Measurements from ENCODE around the gene TNFSF12.

Gene TNFSF12

GRCh38 chr17:7544911-7545310, 3.9 kb upstream of the TNFSF12 start:
- DNase-seq, result no peak

DNA sequence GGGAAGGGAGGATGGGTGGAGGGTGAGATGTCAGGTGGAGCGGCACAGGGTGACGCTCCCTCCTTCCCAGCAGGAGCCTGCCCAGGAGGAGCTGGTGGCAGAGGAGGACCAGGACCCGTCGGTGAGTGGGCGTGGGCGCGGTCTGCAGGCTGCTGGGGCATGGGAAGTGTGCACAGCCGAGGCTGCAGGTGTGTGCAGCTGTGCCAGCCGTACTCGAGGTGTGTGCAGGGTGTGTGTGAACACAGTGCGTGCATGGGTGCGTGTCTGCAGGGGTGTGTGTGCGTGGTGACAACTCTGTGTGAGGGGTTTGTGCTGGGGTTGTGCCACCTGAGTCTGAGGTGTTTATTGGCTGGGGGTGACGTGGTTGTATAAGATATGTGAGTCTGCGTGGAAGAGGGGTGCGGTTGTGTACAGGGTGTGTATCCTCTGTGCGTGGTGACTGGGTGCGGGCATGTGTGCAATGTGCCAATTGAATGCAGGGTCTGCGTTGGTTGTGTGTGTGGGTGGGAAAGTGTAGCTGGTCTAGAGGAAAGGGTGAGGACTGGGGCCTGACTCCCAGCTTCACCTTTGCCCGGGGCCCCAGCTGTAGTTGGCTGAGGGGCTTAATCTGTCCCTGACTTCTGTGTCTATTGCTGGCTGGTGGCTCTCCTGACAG, 670 bp downstream of the TNFSF12 start:
- DNase-seq, result peak in 2 of 4 experiments; percentile 21 to 37

DNA sequence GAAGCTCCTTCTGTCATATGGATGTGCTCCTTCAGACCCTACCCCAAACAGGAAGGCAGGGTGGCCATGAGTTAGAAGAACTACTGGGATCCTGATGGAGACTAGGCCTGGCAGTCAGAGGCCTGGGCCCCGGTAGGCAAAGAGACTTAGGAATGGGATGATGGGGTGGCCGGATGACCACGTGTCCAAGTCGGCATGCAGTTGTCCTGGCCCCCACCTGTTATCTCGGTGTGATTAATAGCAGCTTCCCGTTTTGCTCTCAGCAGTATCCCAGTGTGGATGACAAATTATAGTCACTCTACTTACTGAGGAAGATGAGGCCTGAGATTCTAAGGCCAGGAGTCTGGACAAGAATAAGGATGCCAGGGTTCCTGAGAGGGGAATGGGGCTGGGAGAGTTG, 1.5 kb downstream of the TNFSF12 start:
- DNase-seq, result no peak

GRCh38 chr17:7551396-7551795, 2.5 kb downstream of the TNFSF12 start:
- DNase-seq, result no peak

- no peak for DNase-seq
Measured at GRCh38 chr17:7552621-7553051, 3.8 kb downstream of the TNFSF12 start.

DNA sequence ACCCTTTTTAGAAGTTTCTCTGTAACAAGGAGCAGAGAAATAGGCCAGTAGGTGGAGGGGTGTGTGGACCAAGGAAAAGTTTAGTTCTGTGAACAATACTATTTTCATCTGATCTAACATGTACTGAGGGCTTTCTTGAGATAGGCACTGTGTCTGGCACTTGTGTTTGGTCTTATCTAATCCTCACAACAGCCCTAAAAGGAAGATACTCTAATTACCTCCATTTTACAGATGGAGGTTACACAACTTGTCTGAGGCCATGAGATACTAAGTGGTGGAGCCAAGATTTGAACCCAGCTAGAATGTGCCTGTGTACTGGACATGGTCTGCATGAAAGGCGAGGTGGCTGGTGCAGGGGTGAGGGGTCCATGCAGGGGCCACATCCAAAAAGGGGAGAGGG, 4.5 kb downstream of the TNFSF12 start:
- DNase-seq, result no peak

DNA sequence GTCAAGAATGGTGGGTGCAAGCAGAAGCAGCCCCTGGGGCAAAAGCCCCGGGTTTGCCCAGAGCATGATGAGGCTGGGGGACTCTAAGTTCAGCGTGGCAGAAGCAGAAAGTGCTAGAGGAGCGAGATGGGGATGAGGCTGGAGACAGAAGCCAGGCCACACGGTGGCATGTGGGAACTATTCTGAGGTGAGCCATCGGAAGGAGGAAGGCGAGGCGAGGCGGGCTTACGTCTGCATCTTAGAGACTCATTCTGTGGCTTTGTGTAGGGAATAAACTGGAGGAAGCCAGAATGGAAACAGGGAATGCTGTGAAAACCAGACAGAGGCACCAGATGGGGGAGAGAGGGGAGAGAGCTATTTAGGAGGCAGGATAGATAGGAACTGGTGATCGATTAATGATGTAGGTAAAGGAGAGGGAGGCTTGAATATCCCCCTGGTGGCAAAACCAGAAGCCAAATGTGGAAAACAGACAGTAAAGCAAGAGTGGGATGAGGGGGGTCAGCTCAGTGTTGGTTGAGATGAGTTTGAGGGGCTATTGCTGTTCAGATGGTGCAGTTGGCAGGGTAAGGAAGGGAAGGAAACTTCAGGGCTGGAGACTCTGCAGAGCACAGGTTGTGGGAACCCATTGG, 6.6 kb downstream of the TNFSF12 start:
- no peak for DNase-seq

- no peak for DNase-seq
Measured at GRCh38 chr17:7556627-7557026, 7.8 kb downstream of the TNFSF12 start.

DNA sequence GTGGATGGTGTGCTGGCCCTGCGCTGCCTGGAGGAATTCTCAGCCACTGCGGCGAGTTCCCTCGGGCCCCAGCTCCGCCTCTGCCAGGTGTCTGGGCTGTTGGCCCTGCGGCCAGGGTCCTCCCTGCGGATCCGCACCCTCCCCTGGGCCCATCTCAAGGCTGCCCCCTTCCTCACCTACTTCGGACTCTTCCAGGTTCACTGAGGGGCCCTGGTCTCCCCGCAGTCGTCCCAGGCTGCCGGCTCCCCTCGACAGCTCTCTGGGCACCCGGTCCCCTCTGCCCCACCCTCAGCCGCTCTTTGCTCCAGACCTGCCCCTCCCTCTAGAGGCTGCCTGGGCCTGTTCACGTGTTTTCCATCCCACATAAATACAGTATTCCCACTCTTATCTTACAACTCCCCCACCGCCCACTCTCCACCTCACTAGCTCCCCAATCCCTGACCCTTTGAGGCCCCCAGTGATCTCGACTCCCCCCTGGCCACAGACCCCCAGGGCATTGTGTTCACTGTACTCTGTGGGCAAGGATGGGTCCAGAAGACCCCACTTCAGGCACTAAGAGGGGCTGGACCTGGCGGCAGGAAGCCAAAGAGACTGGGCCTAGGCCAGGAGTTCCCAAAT, 8.4 kb downstream of the TNFSF12 start:
- DNase-seq, result no peak

- DNase-seq, result no peak
Measured at GRCh38 chr17:7557775-7558543, 9.1 kb downstream of the TNFSF12 start.

DNA sequence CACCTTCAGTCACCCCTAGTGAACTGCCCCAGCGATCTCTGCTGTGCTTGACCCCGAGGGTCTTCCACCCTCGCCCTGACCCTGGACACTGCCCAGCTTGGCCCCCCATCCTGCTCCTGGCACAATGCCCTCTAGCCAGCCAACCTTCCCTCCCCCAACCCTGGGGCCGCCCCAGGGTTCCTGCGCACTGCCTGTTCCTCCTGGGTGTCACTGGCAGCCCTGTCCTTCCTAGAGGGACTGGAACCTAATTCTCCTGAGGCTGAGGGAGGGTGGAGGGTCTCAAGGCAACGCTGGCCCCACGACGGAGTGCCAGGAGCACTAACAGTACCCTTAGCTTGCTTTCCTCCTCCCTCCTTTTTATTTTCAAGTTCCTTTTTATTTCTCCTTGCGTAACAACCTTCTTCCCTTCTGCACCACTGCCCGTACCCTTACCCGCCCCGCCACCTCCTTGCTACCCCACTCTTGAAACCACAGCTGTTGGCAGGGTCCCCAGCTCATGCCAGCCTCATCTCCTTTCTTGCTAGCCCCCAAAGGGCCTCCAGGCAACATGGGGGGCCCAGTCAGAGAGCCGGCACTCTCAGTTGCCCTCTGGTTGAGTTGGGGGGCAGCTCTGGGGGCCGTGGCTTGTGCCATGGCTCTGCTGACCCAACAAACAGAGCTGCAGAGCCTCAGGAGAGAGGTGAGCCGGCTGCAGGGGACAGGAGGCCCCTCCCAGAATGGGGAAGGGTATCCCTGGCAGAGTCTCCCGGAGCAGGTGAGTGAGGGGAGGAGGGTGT, 9.9 kb downstream of the TNFSF12 start, which contains the start of gene TNFSF13:
Gene TNFSF13 (plus strand): TSS at position 207 of the 776 bp plus-strand sequence. CDS start 290 bp downstream, at position 497.
- DNase-seq, result no peak

DNA sequence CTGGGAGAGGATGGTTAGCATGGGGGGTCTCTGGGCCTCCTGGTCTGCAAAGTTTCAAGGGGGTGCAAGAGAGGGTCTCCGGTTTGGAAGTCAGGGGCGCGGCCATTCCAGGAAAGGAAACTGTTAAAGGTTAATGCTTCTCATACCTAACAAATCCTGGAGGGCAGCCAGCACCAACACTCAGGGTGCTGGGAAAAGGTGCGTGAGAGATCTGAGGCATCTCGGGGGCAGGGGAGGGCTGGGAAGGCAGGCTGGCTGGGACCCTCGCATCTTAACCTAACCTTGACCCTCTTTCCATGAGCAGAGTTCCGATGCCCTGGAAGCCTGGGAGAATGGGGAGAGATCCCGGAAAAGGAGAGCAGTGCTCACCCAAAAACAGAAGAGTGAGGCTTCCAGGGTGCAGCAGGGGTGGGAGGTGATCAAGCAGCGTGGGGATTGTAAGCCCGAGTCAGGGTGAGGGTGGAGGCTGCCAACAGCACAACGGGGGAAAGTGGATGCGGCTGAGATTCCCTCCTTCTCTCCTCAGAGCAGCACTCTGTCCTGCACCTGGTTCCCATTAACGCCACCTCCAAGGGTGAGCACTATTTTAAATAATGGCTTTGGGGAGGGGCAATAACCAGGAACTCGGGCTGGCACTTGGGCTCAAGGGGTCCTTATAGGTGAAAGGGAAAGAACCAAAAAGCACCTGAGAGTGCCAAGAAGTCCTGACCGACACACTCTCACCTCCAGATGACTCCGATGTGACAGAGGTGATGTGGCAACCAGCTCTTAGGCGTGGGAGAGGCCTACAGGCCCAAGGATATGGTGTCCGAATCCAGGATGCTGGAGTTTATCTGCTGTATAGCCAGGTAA, 10.7 kb downstream of the TNFSF12 start:
- no peak for DNase-seq

DNA sequence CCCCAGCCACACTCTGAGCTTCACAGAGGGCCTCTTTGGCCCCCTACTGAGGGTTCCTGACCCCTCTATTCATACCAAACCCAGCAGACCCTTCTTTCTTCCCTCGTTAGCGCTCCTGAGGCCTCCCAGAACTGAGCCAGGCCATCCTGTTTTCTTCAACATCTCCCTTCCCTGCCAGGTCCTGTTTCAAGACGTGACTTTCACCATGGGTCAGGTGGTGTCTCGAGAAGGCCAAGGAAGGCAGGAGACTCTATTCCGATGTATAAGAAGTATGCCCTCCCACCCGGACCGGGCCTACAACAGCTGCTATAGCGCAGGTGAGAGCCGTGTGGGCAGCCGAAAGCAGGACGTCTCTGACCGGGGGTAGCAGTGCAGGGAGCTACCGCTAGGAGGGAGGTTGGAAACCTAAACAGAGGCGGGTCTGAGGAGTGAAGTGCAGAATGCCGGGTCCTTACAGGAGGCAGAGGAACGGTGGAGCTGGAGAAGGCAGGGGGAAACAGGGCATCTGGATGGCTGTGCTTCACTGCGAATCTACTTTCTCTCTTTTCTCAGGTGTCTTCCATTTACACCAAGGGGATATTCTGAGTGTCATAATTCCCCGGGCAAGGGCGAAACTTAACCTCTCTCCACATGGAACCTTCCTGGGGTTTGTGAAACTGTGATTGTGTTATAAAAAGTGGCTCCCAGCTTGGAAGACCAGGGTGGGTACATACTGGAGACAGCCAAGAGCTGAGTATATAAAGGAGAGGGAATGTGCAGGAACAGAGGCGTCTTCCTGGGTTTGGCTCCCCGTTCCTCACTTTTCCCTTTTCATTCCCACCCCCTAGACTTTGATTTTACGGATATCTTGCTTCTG, 11.5 kb downstream of the TNFSF12 start:
- DNase-seq, result peak in 2 of 4 experiments; percentile 29 to 42

GRCh38 chr17:7561028-7561575, 12.2 kb downstream of the TNFSF12 start:
- peak; percentile 58 to 73 (median 66) for DNase-seq

DNA sequence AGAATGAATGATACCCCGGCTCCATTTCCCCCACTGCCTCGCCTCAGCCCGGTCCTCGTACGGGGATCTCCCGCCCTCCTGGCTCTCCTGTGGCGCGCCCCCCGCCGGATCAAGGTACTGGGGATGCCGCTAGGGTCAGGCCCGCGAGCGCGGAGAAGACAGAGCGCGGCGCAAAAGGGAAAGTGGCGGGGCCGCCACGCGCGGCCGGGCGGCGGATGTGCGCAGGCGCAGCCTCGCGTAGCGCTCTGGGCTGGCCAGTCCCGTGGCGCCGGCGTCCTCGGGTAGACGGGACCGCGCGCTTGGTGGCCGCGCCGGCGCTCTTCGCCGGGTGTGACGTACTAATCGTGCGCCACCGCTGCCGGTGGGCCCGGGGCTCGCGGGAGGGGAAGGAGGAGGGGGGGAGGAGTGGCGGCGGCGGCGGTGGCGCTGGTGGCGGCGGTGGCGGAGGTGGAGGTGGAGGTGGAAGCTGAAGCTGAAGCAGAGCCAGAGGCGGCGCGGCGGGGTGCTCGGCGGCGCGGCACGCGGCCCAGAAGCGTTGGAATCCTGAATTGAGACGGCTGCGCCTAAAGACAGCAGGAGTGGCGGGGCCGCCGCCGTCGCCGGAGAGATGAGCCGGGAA, 12.8 kb downstream of the TNFSF12 start, which contains the start of gene SENP3:
Gene SENP3 (plus strand): TSS at position 331 of the 619 bp plus-strand sequence. CDS start 1,158 bp downstream, outside the sequence.
- DNase-seq, result peak; percentile 70 to 85 (median 76)

DNA sequence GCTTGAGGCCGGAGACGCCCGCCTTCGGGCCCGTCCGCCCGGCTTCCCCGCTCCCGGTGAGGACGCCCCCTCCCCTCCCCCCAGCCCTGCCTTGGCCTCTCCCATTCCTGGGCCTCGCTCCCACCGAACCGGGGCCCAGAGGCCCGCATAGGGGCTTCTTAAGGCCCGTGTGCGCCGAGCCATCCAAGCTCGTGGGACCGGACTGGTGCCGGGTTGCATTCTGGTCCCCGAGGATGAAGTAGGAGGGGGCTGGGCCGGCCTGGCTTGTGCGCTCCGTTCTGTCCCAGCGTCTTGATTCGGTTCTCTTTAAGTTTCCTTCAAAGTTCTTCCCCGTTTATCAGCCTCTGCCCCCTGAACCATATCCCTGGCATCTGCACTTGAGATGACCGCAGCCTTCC, 13.3 kb downstream of the TNFSF12 start:
- no peak for DNase-seq

DNA sequence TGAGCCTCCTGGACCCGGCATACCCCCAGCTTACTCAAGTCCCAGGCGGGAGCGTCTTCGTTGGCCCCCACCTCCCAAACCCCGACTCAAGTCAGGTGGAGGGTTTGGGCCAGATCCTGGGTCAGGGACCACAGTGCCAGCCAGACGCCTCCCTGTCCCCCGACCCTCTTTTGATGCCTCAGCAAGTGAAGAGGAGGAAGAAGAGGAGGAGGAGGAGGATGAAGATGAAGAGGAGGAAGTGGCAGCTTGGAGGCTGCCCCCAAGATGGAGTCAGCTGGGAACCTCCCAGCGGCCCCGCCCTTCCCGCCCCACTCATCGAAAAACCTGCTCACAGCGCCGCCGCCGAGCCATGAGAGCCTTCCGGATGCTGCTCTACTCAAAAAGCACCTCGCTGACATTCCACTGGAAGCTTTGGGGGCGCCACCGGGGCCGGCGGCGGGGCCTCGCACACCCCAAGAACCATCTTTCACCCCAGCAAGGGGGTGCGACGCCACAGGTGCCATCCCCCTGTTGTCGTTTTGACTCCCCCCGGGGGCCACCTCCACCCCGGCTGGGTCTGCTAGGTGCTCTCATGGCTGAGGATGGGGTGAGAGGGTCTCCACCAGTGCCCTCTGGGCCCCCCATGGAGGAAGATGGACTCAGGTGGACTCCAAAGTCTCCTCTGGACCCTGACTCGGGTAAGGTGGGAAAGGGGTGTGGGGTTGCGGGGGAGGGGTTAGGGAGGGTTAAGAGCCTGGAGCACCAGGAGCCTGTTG, 14.4 kb downstream of the TNFSF12 start:
- no peak for DNase-seq

DNA sequence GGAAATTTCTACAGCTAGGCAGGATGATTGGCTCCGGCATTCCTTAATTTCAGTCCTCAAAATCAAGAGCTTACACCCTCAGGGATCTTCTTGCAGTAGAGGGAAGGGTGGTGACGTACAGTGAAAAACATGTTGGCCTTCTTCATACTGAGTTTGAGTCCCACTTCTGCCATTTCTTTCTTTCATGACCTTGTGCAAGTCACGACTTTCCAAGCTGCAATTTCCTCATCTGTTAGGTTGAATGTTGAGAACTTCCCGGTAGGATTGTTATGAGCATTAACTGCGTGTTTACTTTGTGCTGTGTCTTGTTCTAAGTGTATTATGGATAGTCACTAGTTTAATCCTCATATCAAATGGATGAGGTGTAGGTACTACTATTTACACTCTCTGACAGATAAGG, 20.7 kb downstream of the TNFSF12 start:
- DNase-seq, result no peak

- no peak for DNase-seq
Measured at GRCh38 chr17:7570351-7570750, 21.5 kb downstream of the TNFSF12 start.

Data from activated naive CD4-positive, alpha-beta T cell (primary cell).